Liver (tissue), 2 donors: ENCODE data around the gene RBM20.

Experiments
- TF ChIP-seq, protein P1 (sequence below): fragments of 150-350 bp; IDR thresholded peaks from 2 replicates; pipeline ENCODE4 v1.5.1; 2017; ENCODE audit warnings: improper control_type of control experiment, low read depth, low read length; ENCODE audit not compliant: missing input control
- TF ChIP-seq, protein P2 (sequence below): IDR thresholded peaks from 2 replicates; pipeline ENCODE4 v1.6.1; 2016; ENCODE audit warnings: antibody characterized with exemption, mild to moderate bottlenecking
- donor health status: healthy.

DNA sequence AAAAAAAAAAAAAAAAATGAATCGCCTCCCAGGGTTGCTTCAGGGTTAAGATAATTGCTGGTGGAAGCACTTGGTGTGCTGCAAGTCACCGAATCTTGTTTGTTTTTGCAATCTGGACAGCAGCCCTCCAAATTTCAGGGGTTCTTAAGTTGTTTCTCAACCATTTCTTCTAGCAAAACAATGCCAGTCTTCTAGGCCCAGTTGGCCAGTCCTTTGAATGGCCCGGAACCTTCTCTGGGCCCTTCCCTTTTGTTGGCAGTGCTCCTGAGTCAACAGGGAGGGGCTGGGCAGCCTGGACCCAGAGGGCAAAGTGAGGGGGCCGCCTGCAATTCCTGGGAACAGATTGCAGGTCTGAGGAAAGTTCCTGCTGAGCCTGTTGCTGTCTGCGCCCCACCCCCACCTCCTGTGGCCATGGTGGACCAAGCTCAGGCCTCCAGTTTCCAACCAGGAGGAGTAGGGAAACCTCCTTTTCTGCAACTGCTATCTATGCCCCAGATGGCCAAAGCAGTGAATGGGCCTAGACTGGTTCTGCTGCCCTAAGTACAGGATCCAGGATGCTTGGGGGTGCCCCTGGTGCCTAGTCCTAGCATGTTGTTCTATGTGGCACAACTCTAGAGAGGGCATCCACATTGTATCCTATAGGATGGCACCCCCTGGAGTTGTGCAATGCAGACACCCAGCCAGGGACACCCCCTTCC is 196.2 kb downstream of the RBM20 start:
- TF ChIP-seq, protein P1, sequence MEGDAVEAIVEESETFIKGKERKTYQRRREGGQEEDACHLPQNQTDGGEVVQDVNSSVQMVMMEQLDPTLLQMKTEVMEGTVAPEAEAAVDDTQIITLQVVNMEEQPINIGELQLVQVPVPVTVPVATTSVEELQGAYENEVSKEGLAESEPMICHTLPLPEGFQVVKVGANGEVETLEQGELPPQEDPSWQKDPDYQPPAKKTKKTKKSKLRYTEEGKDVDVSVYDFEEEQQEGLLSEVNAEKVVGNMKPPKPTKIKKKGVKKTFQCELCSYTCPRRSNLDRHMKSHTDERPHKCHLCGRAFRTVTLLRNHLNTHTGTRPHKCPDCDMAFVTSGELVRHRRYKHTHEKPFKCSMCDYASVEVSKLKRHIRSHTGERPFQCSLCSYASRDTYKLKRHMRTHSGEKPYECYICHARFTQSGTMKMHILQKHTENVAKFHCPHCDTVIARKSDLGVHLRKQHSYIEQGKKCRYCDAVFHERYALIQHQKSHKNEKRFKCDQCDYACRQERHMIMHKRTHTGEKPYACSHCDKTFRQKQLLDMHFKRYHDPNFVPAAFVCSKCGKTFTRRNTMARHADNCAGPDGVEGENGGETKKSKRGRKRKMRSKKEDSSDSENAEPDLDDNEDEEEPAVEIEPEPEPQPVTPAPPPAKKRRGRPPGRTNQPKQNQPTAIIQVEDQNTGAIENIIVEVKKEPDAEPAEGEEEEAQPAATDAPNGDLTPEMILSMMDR: no peak
- TF ChIP-seq, protein P2, sequence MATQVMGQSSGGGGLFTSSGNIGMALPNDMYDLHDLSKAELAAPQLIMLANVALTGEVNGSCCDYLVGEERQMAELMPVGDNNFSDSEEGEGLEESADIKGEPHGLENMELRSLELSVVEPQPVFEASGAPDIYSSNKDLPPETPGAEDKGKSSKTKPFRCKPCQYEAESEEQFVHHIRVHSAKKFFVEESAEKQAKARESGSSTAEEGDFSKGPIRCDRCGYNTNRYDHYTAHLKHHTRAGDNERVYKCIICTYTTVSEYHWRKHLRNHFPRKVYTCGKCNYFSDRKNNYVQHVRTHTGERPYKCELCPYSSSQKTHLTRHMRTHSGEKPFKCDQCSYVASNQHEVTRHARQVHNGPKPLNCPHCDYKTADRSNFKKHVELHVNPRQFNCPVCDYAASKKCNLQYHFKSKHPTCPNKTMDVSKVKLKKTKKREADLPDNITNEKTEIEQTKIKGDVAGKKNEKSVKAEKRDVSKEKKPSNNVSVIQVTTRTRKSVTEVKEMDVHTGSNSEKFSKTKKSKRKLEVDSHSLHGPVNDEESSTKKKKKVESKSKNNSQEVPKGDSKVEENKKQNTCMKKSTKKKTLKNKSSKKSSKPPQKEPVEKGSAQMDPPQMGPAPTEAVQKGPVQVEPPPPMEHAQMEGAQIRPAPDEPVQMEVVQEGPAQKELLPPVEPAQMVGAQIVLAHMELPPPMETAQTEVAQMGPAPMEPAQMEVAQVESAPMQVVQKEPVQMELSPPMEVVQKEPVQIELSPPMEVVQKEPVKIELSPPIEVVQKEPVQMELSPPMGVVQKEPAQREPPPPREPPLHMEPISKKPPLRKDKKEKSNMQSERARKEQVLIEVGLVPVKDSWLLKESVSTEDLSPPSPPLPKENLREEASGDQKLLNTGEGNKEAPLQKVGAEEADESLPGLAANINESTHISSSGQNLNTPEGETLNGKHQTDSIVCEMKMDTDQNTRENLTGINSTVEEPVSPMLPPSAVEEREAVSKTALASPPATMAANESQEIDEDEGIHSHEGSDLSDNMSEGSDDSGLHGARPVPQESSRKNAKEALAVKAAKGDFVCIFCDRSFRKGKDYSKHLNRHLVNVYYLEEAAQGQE: no peak
